ENCODE measurements around the gene KRT85. TPM values are rescaled to one million over a fixed set of nuclear protein-coding genes. Genes with fewer than 3 reads are reported as not detected.

KRT85 gene
- total RNA-seq: not detected
- polyA plus RNA-seq (2013, experiment 1 of 2): not detected
- not detected for polyA plus RNA-seq (2013, experiment 2 of 2)
- long read RNA-seq, experiment 1: 0 reads
- long read RNA-seq, experiment 2: 0 reads
- long read RNA-seq, experiment 3: 0 reads
- long read RNA-seq, experiment 4: 0 reads

DNA sequence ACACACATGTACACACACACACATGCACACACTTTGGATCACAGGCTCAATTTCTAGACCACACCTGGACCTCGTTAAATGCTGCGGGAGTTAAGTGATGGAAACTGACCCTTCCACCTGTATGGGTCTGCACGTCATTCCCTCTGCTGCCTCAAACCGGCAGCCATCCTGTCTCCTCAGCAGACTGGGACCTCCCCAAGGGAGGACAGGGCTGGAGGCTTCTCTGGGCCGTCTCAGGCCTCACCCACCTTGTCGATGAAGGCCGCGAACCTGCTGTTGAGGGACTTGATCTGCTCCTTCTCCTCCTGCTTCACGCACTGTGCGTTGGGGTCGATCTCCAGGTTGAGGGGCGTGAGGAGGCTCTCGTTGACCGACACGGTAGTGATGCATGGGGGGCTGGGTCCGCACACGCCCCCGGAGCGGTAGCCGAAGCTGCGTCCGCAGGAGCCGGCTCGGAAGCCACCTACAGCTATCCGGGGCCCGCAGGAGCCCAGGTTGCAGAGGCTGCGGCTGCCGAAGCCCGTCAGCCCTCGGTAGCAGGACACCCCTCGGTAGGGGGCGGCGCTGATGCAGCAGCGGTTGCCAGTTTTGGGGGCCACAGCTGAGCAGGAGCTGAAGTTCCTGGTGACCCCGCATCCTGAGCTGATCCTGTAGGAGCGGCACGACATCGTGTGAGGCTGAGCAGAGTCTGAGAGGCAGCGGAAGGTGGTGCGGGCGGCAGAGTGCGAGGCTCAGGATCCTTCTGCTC, at the start of gene KRT85:
Gene KRT85 (minus strand): TSS at position 744 of the 748 bp plus-strand sequence. CDS start 76 bp downstream, at position 668.
- Mint-ChIP-seq H3K4me3 (no peak within 1 kb of the TSS), H3K9me3 (no peaks in the 10 kb centered on the region), H3K36me3 (ENCODE audit: low read depth) (no peaks in the 10 kb centered on the region), H3K27me3 (ENCODE audit: insufficient read depth) (peaks cover 26% of the 10 kb centered on the region), H3K27ac (no peak within 1 kb of the TSS), H3K4me1 (no peaks in the 10 kb centered on the region)
- Histone ChIP-seq H3K9me3 (ENCODE audit: control insufficient read depth, low read length) (no peaks in the 10 kb centered on the region), H3K4me3 (ENCODE audit: low read length) (no peak within 1 kb of the TSS), H3K4me1 (ENCODE audit: control insufficient read depth, insufficient read depth, low read length) (no peaks in the 10 kb centered on the region), H3K27me3 (ENCODE audit: control insufficient read depth, insufficient read depth, low read length, poor library complexity, severe bottlenecking) (peaks cover 25% of the 10 kb centered on the region), H3K9ac (ENCODE audit: extremely low read depth, low read length, poor library complexity, severe bottlenecking) (no peak within 1 kb of the TSS), H3K27ac (ENCODE audit: low read depth, low read length) (no peak within 1 kb of the TSS), H3K36me3 (ENCODE audit: control insufficient read depth, insufficient read depth, low read length) (no peaks in the 10 kb centered on the region)
- 90 to 95% methylated on average over 25 to 42 of the region's 42 CpGs for WGBS, 2 experiments (ENCODE audit: insufficient coverage in 1 of 2, insufficient read length in 1 of 2)
- TF ChIP-seq, protein P1, sequence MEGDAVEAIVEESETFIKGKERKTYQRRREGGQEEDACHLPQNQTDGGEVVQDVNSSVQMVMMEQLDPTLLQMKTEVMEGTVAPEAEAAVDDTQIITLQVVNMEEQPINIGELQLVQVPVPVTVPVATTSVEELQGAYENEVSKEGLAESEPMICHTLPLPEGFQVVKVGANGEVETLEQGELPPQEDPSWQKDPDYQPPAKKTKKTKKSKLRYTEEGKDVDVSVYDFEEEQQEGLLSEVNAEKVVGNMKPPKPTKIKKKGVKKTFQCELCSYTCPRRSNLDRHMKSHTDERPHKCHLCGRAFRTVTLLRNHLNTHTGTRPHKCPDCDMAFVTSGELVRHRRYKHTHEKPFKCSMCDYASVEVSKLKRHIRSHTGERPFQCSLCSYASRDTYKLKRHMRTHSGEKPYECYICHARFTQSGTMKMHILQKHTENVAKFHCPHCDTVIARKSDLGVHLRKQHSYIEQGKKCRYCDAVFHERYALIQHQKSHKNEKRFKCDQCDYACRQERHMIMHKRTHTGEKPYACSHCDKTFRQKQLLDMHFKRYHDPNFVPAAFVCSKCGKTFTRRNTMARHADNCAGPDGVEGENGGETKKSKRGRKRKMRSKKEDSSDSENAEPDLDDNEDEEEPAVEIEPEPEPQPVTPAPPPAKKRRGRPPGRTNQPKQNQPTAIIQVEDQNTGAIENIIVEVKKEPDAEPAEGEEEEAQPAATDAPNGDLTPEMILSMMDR (conservative IDR thresholded peaks at IDR 0.05): no peak
- no peak for DNase-seq

DNA sequence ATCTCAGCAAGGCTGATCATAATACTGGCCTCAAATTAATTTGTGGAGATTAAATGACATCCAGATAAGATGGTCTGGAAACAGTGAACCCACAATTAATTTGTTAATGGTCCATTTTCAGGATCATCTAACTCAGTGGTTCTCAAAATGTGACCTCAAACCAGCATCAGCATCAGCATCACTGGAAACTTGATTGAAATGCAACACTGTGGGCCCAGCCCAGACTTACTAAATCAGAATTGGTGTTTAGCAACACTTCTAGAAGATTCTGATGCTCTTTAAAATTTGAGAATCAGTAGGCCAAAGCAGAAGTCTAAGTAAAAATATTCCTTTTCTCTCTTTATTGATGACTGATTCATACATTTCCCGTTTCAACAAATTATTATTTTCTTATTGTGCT, 49.5 kb upstream of the KRT85 start:
- H3K27ac Mint-ChIP-seq: no peak overlapping the region

DNA sequence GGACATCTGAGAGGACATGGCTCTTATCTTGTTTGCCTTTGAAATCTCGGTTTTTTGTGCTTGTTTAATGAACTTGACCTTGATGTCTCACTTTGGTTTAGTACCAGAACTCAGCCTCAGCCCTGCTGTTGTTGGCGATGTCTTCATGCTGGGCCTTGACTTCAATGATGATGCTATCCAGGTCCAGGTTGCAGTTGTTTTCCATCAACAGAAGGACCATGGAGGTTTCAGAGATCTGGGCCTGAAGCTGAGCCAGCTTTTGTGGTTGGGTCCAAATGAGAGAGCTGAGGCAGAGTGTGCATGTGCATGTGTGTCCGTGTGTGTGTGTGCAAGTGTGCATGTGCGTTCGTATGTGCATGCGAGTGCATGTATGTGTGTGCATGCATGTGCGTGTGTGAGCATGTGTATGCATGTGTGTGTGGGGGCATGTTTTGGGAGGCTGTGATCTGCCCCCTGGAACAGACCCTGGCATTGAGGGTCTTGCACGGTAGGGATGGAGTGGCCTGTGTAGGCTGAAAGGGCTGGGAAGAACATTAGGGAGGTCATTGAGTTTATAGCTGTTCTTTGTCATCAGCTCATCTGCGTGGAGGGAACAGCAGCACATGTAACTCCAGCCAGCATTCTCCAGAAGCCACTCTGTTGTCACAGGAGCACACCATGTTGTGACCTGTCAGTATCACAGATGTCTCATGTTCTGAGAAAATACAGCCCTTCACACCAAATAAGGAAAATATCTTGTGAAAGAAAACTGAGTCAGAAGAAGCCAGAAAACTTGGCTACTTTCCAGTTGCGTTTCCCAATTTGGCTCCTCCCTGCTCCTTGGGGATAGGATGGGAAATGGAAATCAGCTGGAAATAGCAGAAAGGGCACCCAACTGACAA, 48.8 kb upstream of the KRT85 start:
- peaks cover 1% of the 10 kb centered on the region for H3K9me3 Mint-ChIP-seq
- Histone ChIP-seq H3K27ac (ENCODE audit: low read depth, low read length) (no peak overlapping the region), H3K9ac (ENCODE audit: extremely low read depth, low read length, poor library complexity, severe bottlenecking) (no peak overlapping the region), H3K4me3 (ENCODE audit: low read length) (no peak overlapping the region), H3K4me1 (ENCODE audit: control insufficient read depth, insufficient read depth, low read length) (no peaks in the 10 kb centered on the region), H3K27me3 (ENCODE audit: control insufficient read depth, insufficient read depth, low read length, poor library complexity, severe bottlenecking) (no peaks in the 10 kb centered on the region), H3K9me3 (ENCODE audit: control insufficient read depth, low read length) (no peaks in the 10 kb centered on the region), H3K36me3 (ENCODE audit: control insufficient read depth, insufficient read depth, low read length) (no peaks in the 10 kb centered on the region)
- 90 to 98% methylated on average over 7 to 10 of the region's 10 CpGs for WGBS, 2 experiments (ENCODE audit: insufficient coverage in 1 of 2, insufficient read length in 1 of 2)
- TF ChIP-seq, protein P1 (conservative IDR thresholded peaks at IDR 0.05): no peak
- H3K36me3 Mint-ChIP-seq (ENCODE audit: low read depth): no peaks in the 10 kb centered on the region
- H3K27me3 Mint-ChIP-seq (ENCODE audit: insufficient read depth): peaks cover 5% of the 10 kb centered on the region
- H3K4me1 Mint-ChIP-seq: peaks cover 4% of the 10 kb centered on the region
- DNase-seq: no peak
- H3K27ac Mint-ChIP-seq: no peak overlapping the region
- H3K4me3 Mint-ChIP-seq: no peak overlapping the region

More for the DNA sequence above, 49.5 kb upstream of the KRT85 start:
- H3K4me3 ChIP-seq (ENCODE audit: low read length): no peak overlapping the region
- 91 to 94% methylated on average over 1 of the region's 1 CpG for WGBS, 2 experiments (ENCODE audit: insufficient coverage in 1 of 2, insufficient read length in 1 of 2)
- no peaks in the 10 kb centered on the region for H3K9me3 Mint-ChIP-seq
- no peaks in the 10 kb centered on the region for H3K36me3 Mint-ChIP-seq (ENCODE audit: low read depth)
- H3K27me3 ChIP-seq (ENCODE audit: control insufficient read depth, insufficient read depth, low read length, poor library complexity, severe bottlenecking): no peaks in the 10 kb centered on the region
- H3K27ac ChIP-seq (ENCODE audit: low read depth, low read length): no peak overlapping the region
- no peaks in the 10 kb centered on the region for H3K4me1 ChIP-seq (ENCODE audit: control insufficient read depth, insufficient read depth, low read length)
- no peak overlapping the region for H3K9ac ChIP-seq (ENCODE audit: extremely low read depth, low read length, poor library complexity, severe bottlenecking)
- DNase-seq: no peak
- H3K4me1 Mint-ChIP-seq: peaks cover 1% of the 10 kb centered on the region
- H3K4me3 Mint-ChIP-seq: no peak overlapping the region
- TF ChIP-seq, protein P1 (conservative IDR thresholded peaks at IDR 0.05): no peak
- no peaks in the 10 kb centered on the region for H3K36me3 ChIP-seq (ENCODE audit: control insufficient read depth, insufficient read depth, low read length)
- H3K9me3 ChIP-seq (ENCODE audit: control insufficient read depth, low read length): no peaks in the 10 kb centered on the region
- H3K27me3 Mint-ChIP-seq (ENCODE audit: insufficient read depth): peaks cover 5% of the 10 kb centered on the region
